Erythroblast (primary cell): ENCODE results near the gene TRIO.

Source experiments
- GATA1 ChIP-seq: IDR thresholded peaks from 2 replicates; pipeline ENCODE4 v1.6.1; 2011; ENCODE audit warnings: low read depth, mild to moderate bottlenecking, control low read depth, low read length, moderate library complexity
- POLR2A ChIP-seq: IDR thresholded peaks from 2 replicates; pipeline ENCODE4 v1.6.1; 2011; ENCODE audit warnings: mild to moderate bottlenecking, low read length

- TF ChIP-seq POLR2A, result no peak
- TF ChIP-seq GATA1, result no peak
These were observed 69.7 kb downstream of the TRIO start for GRCh38 chr5:14212838-14213237.
